Endodermal cell (in vitro differentiated cells): Measurements from ENCODE around the gene FAS. TPM values are rescaled to one million over a fixed set of nuclear protein-coding genes. Genes with fewer than 3 reads are reported as not detected.

Experiments
- DNase-seq: peaks from one replicate; pipeline ENCODE4 v3.0.0-alpha.2; 2017
- H3K27ac ChIP-seq: 2 replicates; pipeline ENCODE4 v1.5.1; 2013; ENCODE audit warnings: mild to moderate bottlenecking, low read depth, low read length, moderate library complexity
- H3K27me3 ChIP-seq: 2 replicates; pipeline ENCODE4 v1.6.1; 2013; ENCODE audit warnings: mild to moderate bottlenecking, low read length, moderate library complexity; ENCODE audit not compliant: insufficient read depth, control insufficient read depth, poor library complexity, severe bottlenecking
- H3K36me3 ChIP-seq: 2 replicates; pipeline ENCODE4 v1.7.0; 2013; ENCODE audit warnings: mild to moderate bottlenecking, low read length, moderate library complexity; ENCODE audit not compliant: control insufficient read depth, insufficient read depth
- H3K4me1 ChIP-seq: one replicate; pipeline ENCODE4 v1.7.0; 2013; ENCODE audit warnings: low read length; ENCODE audit not compliant: control insufficient read depth, insufficient read depth
- H3K4me3 ChIP-seq: 2 replicates; pipeline ENCODE4 v1.5.1; 2013; ENCODE audit warnings: mild to moderate bottlenecking, low read length, moderate library complexity
- H3K9ac ChIP-seq: 2 replicates; pipeline ENCODE4 v1.6.1; 2013; ENCODE audit warnings: mild to moderate bottlenecking, low read length, moderate library complexity; ENCODE audit not compliant: poor library complexity, severe bottlenecking; ENCODE audit errors: extremely low read depth
- H3K9me3 ChIP-seq: 2 replicates; pipeline ENCODE4 v1.6.1; 2013; ENCODE audit warnings: mild to moderate bottlenecking, low read length, moderate library complexity; ENCODE audit not compliant: control insufficient read depth
- H3K27ac Mint-ChIP-seq: 2 replicates; pipeline ENCODE4 v1.8.0; 2020; ENCODE audit warnings: mixed read lengths
- H3K27me3 Mint-ChIP-seq: 2 replicates; pipeline ENCODE4 v1.8.0; 2021; ENCODE audit warnings: mild to moderate bottlenecking, mixed read lengths; ENCODE audit not compliant: insufficient read depth
- H3K36me3 Mint-ChIP-seq: 2 replicates; pipeline ENCODE4 v1.8.0; 2020; ENCODE audit warnings: low read depth, mixed read lengths
- H3K4me1 Mint-ChIP-seq: 2 replicates; pipeline ENCODE4 v1.8.0; 2020; ENCODE audit warnings: mixed read lengths
- H3K4me3 Mint-ChIP-seq: 2 replicates; pipeline ENCODE4 v1.8.0; 2020; ENCODE audit warnings: mild to moderate bottlenecking, moderate library complexity, mixed read lengths
- H3K9me3 Mint-ChIP-seq: 2 replicates; pipeline ENCODE4 v1.8.0; 2020; ENCODE audit warnings: mild to moderate bottlenecking, mixed read lengths
- CTCF ChIP-seq: fragments of 200-600 bp; sonication (generic); conservative IDR thresholded peaks from 2 replicates; pipeline ENCODE4 v1.5.0; 2021; ENCODE audit warnings: antibody characterized with exemption, mild to moderate bottlenecking
- WGBS, 2 experiments: methylation state at CpG; one replicate each; pipeline versions ENCODE4 v1.1.5 to v1.1.7; 2013; ENCODE audit warnings: missing lambda C conversion rate in 2 of 2, mixed read lengths in 1 of 2; ENCODE audit not compliant: insufficient coverage in 1 of 2, insufficient read length in 1 of 2; 5-methylcytosine and 5-hydroxymethylcytosine counted together
- total RNA-seq, 2 donors: library from RNA; stranded (reverse); fragmentation: NEBNext Ultra II Directional in 1 of 2; extraction: Animal tissue kit (Norgen Biotek cat#: 25700) in 1 of 2; gene quantifications; 2 replicates in 1 of 2; 3 replicates in 1 of 2; pipeline ENCODE4 v1.2.1, GENCODE V29; 2021

The FAS gene
- total RNA-seq, 2 donors from 2014 or later: 0.95 TPM; not detected in 1

- no peaks in the 10 kb centered on the region for H3K36me3 Mint-ChIP-seq
- no peak overlapping the region for H3K27ac ChIP-seq
- H3K4me1 Mint-ChIP-seq: no peaks in the 10 kb centered on the region
Observed at GRCh38 chr10:88944813-88945212, 45.8 kb upstream of the FAS start.

GRCh38 chr10:88946200-88946599 lies 44.4 kb upstream of the FAS start:
- no peak for TF ChIP-seq CTCF
- no peak overlapping the region for H3K27ac ChIP-seq
- Mint-ChIP-seq H3K36me3 (no peaks in the 10 kb centered on the region), H3K27ac (no peak overlapping the region), H3K9me3 (no peaks in the 10 kb centered on the region), H3K27me3 (no peaks in the 10 kb centered on the region), H3K4me3 (no peak overlapping the region), H3K4me1 (no peaks in the 10 kb centered on the region)
- H3K9ac ChIP-seq: no peak overlapping the region
- no peak overlapping the region for H3K4me3 ChIP-seq
- WGBS, 2 experiments: 100% methylated on average over 1 of the region's 1 CpG
- H3K27me3 ChIP-seq: no peaks in the 10 kb centered on the region
- H3K9me3 ChIP-seq: no peaks in the 10 kb centered on the region
- DNase-seq: no peak
- H3K4me1 ChIP-seq: no peaks in the 10 kb centered on the region
- no peaks in the 10 kb centered on the region for H3K36me3 ChIP-seq

More at GRCh38 chr10:88944813-88945212, 45.8 kb upstream of the FAS start:
- Mint-ChIP-seq H3K27me3 (no peaks in the 10 kb centered on the region), H3K4me3 (no peak overlapping the region), H3K9me3 (no peaks in the 10 kb centered on the region), H3K27ac (no peak overlapping the region)
- Histone ChIP-seq H3K4me3 (no peak overlapping the region), H3K4me1 (no peaks in the 10 kb centered on the region), H3K9ac (no peak overlapping the region), H3K36me3 (no peaks in the 10 kb centered on the region), H3K27me3 (no peaks in the 10 kb centered on the region), H3K9me3 (no peaks in the 10 kb centered on the region)
- WGBS, 2 experiments: 96% methylated on average over 2 of the region's 3 CpGs; no CpG with 5 or more reads in 1 of the 2 experiments
- DNase-seq: no peak
- no peak for TF ChIP-seq CTCF

- TF ChIP-seq CTCF: no peak
- Histone ChIP-seq H3K4me1 (no peaks in the 10 kb centered on the region), H3K4me3 (no peak overlapping the region), H3K36me3 (no peaks in the 10 kb centered on the region), H3K27ac (no peak overlapping the region), H3K27me3 (no peaks in the 10 kb centered on the region), H3K9ac (no peak overlapping the region), H3K9me3 (no peaks in the 10 kb centered on the region)
- Mint-ChIP-seq H3K27ac (no peak overlapping the region), H3K4me1 (no peaks in the 10 kb centered on the region), H3K27me3 (no peaks in the 10 kb centered on the region), H3K9me3 (no peaks in the 10 kb centered on the region), H3K36me3 (no peaks in the 10 kb centered on the region), H3K4me3 (no peak overlapping the region)
- 83 to 96% methylated on average over 1 to 4 of the region's 6 CpGs for WGBS, 2 experiments
- no peak for DNase-seq
Observed at GRCh38 chr10:88946965-88947590, 43.5 kb upstream of the FAS start.
